HG02588 (cell line): ENCODE data around the gene CMTM5.
"Not testable (repeated sequence)": the region's sequence is repeated elsewhere in the genome, so short reads cannot be mapped to it uniquely, and the experiment has no call there.

Experiments
- ATAC-seq: cut with Tn5 transposase; IDR thresholded peaks from one replicate; pipeline ENCODE4 v1.9.1; 2021; ENCODE audit warnings: mild to moderate bottlenecking, moderate library complexity; ENCODE audit not compliant: unreplicated experiment

The CMTM5 gene

DNA sequence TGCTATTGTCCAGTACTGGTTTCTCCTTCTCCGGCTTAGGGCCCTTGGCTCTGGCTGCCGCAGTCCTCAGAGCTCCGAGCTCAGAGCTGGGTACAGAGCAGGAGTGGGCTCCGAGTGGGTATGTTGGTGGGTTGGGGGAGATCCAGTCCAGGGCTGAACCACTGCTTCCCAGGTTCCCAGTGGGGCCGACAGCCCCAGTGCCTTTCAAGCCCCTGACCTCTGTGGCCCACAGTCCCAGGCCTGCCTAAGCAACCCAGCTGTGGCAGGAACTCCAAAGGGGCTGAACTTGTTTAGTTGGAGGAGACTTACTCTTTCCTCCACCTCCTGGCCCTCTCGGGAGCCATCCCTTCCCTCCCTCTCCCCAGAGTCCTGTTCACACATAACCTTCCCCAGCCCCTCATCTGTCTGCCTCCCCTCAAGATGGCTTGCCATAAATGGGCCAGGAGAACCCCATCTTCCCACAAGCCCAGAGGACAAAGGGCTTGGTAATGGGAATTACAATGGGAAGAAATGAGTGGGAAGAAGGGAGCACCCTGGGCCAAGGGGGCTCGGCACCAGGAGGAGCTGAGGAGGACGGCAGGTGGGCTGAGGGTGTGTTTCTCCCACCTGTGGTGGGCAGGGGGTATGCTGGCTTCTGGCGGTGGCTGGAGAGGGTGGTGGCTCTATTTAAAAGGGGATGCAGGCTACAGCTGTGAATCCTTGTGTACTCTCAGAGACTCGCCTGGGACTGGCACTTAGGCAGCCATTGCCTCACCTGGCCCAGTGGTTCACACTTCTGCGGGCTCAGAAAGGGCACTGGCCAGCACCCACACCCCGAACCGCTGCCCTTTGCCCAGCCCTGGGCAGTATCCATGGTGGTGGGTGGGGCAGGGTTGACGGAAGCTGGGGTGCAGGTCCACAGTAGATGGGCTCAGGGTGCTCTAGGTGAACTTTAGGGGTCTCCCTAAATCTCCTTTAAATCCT, 35.0 kb downstream of the CMTM5 start:
- ATAC-seq: no peak

GRCh38 chr14:23413681-23414080, 36.8 kb downstream of the CMTM5 start:
- ATAC-seq: no peak

- no peak for ATAC-seq
Observed at GRCh38 chr14:23414254-23414653, 37.4 kb downstream of the CMTM5 start.

- ATAC-seq: no peak
Observed at GRCh38 chr14:23414906-23415820, 38.3 kb downstream of the CMTM5 start.

DNA sequence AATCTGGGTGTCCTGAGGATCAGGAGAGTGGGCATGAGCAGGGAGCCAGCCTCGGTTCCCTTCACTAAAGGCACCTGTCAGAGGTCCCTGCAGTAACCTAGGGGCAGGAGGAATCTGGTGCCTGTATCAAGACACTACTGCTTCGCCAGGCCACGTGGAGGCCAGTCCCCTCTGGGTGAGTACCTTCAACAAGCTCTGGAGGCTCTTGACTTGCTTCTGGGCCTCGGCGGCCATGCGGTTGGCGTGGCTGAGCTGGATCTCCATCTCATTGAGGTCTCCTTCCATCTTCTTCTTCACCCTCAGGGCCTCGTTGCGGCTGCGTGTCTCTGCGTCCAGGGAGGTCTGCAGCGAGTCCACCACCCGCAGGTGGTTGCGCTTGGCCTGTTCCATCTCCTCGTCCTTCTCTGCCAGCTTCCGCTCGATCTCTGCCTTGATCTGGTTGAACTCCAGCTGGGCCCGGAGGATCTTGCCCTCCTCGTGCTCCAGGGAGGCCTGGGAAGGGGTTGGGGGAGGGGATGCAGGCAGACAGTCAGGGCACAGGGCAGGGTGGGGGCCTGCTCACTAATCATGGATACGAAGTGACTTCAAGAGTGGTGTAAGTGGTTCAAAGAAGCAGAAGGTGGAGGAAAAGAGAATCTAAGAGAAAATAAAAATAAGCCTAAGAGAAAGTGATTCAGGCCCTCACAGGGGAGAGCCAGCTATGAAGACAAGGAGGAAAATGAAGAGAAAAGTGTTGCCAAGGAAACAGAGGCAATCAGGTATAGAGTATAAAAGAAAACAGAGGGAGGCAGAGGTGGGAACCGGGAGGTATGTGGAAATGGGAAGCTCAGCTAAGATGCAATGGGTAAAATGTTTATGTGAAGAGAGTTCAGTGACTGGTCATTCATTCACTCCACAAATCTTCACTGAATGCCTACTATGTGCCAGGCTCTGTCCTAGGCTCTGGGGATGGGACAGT, 39.3 kb downstream of the CMTM5 start:
- no peak for ATAC-seq

DNA sequence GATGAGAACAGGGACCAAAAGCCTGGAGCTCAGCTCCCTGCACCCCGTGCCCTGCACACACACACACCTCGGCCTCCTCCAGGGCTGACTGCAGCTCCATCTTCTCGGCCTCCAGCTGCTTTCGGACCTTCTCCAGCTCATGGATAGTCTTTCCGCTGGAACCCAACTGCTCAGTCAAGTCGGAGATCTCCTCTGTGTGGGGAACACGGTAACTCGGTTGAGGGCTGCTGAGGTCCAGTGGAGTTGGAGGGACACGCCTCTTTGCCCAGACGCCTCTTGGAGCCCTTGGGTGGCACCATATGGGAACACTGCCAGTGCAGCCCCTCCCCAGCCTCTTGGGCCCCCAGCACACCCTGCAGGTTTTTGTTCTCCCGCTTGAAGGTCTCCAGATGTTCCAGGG, 40.0 kb downstream of the CMTM5 start:
- ATAC-seq: no peak

- not testable (repeated sequence) for ATAC-seq
Observed at GRCh38 chr14:23417269-23417668, 40.4 kb downstream of the CMTM5 start.

DNA sequence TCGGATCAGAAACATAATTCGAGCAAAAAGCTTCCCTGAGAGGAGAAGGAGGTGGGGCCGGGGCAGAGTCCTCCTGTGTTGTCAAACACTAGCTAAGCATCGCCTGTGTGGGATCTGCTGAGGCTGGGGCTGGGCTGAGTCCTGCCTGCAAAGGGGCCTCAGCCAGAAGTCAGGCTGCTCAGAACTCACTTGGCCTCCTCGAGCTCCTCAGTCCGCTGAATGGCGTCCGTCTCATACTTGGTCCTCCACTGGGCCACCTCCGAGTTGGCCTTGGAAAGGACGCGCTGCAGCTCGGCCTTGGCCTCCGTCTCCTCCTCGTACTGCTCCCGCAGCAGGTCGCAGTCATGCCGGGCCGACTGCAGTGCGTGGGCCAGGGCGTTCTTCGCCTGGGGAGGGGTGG, 41.2 kb downstream of the CMTM5 start:
- no peak for ATAC-seq

GRCh38 chr14:23419646-23420045, 42.8 kb downstream of the CMTM5 start:
- ATAC-seq: not testable (repeated sequence)

GRCh38 chr14:23421594-23421993, 44.7 kb downstream of the CMTM5 start:
- no peak for ATAC-seq

DNA sequence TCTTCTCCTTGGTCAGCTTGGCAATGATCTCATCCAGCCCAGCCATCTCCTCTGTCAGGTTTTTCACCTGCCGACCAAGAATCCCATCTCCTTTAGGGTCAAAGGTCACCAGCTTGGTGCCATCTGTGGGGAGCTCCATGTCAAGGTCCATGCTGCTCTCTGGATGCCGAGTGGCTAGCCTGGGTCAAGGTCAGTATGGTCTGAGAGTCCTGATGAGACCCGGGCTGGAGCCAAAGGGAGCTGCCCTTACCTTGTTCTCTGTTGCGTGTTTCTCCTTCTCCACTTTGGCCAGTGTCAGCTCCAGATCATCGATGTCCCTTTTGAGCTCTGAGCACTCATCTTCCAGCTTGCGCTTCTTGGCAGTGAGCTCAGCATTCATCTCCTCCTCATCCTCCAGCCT, 46.8 kb downstream of the CMTM5 start:
- ATAC-seq: no peak

DNA sequence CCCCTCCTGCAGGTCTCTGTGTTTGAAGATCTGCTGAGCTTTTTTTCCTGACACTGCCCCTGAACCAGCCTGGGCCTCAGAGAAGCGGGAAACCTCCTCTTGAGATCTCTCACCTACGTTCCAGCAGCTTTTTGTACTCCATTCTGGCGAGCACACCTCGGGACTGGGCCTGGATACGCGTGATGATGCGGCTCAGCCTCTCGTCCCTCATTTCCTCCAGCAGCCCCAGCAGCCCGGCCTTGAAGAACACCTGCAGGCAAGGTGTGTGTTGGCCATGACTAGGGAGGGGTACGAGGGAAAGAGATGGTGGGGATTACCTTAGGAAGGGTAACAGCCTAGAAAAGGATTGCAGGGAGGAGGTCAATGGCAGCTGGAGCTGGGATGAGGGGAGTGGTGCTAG, 48.3 kb downstream of the CMTM5 start:
- no peak for ATAC-seq

DNA sequence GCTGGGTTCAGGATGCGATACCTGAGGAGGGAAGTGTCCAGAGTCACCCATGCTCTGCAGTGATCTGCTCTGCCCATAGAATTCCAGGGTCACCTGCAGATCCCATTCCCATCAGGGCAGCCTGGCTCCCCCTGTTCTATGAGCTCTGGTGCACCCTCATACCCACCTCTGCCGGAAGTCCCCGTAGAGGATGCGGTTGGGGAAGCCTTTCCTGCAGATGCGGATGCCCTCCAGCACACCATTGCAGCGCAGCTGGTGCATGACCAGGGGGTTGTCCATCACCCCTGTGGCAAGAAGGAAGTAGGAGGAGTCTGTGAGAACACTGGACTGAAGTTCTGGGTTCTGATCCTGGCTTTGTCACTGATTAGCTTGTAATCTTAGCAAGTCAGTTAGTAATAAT, 49.0 kb downstream of the CMTM5 start:
- not testable (repeated sequence) for ATAC-seq

- no peak for ATAC-seq
Observed at GRCh38 chr14:23428686-23429495, 52.0 kb downstream of the CMTM5 start.
